CD4-positive, CD25-positive, alpha-beta regulatory T cell (primary cell): Measurements from ENCODE around the gene SCYGR5. TPM values are rescaled to one million over a fixed set of nuclear protein-coding genes. Genes with fewer than 3 reads are reported as not detected.

Experiments
- ATAC-seq, 2 donors: fragments of 150-1000 bp; cut with Tn5 transposase; one replicate each; pipeline ENCODE4 v1.10.0; 2021; ENCODE audit warnings: low read depth in 2 of 2, moderate number of reproducible peaks in 2 of 2, moderate library complexity in 1 of 2
- DNase-seq, 3 donors: peaks; one replicate each; pipeline versions ENCODE4 v3.0.0 to v3.0.0-alpha.2; 2012 to 2022; ENCODE audit warnings: mixed read lengths in 1 of 3
- H3K27ac ChIP-seq: one replicate; pipeline ENCODE4 v1.7.0; 2013; ENCODE audit warnings: mild to moderate bottlenecking, low read length; ENCODE audit not compliant: insufficient read depth, poor library complexity, severe bottlenecking
- H3K27me3 ChIP-seq: one replicate; pipeline ENCODE4 v1.7.0; 2013; ENCODE audit warnings: low read length; ENCODE audit not compliant: control insufficient read depth, insufficient read depth
- H3K36me3 ChIP-seq: one replicate; pipeline ENCODE4 v1.7.0; 2013; ENCODE audit warnings: mild to moderate bottlenecking, low read length, moderate library complexity; ENCODE audit not compliant: control insufficient read depth, insufficient read depth
- H3K4me1 ChIP-seq: 2 replicates; pipeline ENCODE4 v1.7.0; 2013; ENCODE audit warnings: mild to moderate bottlenecking, low read length; ENCODE audit not compliant: insufficient read depth, control insufficient read depth, poor library complexity, severe bottlenecking
- H3K4me3 ChIP-seq: one replicate; pipeline ENCODE4 v1.7.0; 2013; ENCODE audit warnings: low read depth, mild to moderate bottlenecking, low read length, moderate library complexity
- H3K9me3 ChIP-seq, 2 experiments: 1 replicate in 1 of 2; 2 replicates in 1 of 2; pipeline ENCODE4 v1.7.0; 2013; ENCODE audit warnings: low read length in 2 of 2, mild to moderate bottlenecking in 1 of 2, moderate library complexity in 1 of 2; ENCODE audit not compliant: control insufficient read depth in 2 of 2
- H3K27ac Mint-ChIP-seq, 3 donors: one replicate each; pipeline ENCODE4 v1.8.0; 2020 to 2022; ENCODE audit warnings: mild to moderate bottlenecking in 3 of 3, mixed read lengths in 3 of 3, moderate library complexity in 2 of 3
- H3K27me3 Mint-ChIP-seq: one replicate; pipeline ENCODE4 v1.8.0; 2022; ENCODE audit warnings: mild to moderate bottlenecking, mixed read lengths
- H3K36me3 Mint-ChIP-seq: one replicate; pipeline ENCODE4 v1.8.0; 2020; ENCODE audit warnings: mixed read lengths
- H3K4me1 Mint-ChIP-seq, 4 donors: one replicate each; pipeline ENCODE4 v1.8.0; 2020 to 2022; ENCODE audit warnings: mixed read lengths in 4 of 4, mild to moderate bottlenecking in 1 of 4
- H3K4me3 Mint-ChIP-seq, 4 donors: one replicate each; pipeline ENCODE4 v1.8.0; 2020 to 2022; ENCODE audit warnings: mild to moderate bottlenecking in 4 of 4, mixed read lengths in 4 of 4, moderate library complexity in 3 of 4
- H3K9me3 Mint-ChIP-seq, 7 donors: one replicate each; pipeline ENCODE4 v1.8.0; 2020 to 2022; ENCODE audit warnings: mixed read lengths in 7 of 7, mild to moderate bottlenecking in 3 of 7, moderate library complexity in 2 of 7
- polyA plus RNA-seq, 4 donors: library from polyadenylated mRNA; unstranded; fragments of 300-500 nt; fragmentation: Illumina TruSeq; gene quantifications; one replicate each; pipeline ENCODE4 v1.2.3, GENCODE V29; 2021
- total RNA-seq: library from RNA; stranded (reverse); gene quantifications from one replicate; pipeline ENCODE4 v1.2.3, GENCODE V29; 2022

Gene SCYGR5
- total and polyA plus RNA-seq, 5 donors from 2014 or later, result not detected

GRCh38 chr2:227707390-227707789, 40.8 kb downstream of the SCYGR5 start:
- Histone ChIP-seq H3K27ac (no peak overlapping the region), H3K36me3 (no peaks in the 10 kb centered on the region), H3K4me1 (no peaks in the 10 kb centered on the region), H3K27me3 (no peaks in the 10 kb centered on the region), H3K4me3 (no peak overlapping the region), H3K9me3 (no peaks in the 10 kb centered on the region)
- H3K4me3 Mint-ChIP-seq, result no peak overlapping the region
- peaks cover 9% of the 10 kb centered on the region for H3K27me3 Mint-ChIP-seq
- DNase-seq, result no peak
- peaks cover 0 to 2% (median 0%) of the 10 kb centered on the region in 7 donors for H3K9me3 Mint-ChIP-seq
- no peak for ATAC-seq
- no peaks in the 10 kb centered on the region for H3K4me1 Mint-ChIP-seq
- no peak overlapping the region for H3K27ac Mint-ChIP-seq
- no peaks in the 10 kb centered on the region for H3K36me3 Mint-ChIP-seq

GRCh38 chr2:227710986-227711385, 44.4 kb downstream of the SCYGR5 start:
- H3K9me3 ChIP-seq, result no peaks in the 10 kb centered on the region
- Mint-ChIP-seq H3K4me1 (no peaks in the 10 kb centered on the region), H3K27me3 (peaks cover 13% of the 10 kb centered on the region), H3K4me3 (no peak overlapping the region), H3K27ac (no peak overlapping the region), H3K36me3 (no peaks in the 10 kb centered on the region), H3K9me3 (peaks cover 0 to 2% (median 0%) of the 10 kb centered on the region in 7 donors)
- H3K27ac ChIP-seq, result no peak overlapping the region
- no peak for DNase-seq
- H3K27me3 ChIP-seq, result no peaks in the 10 kb centered on the region
- no peak overlapping the region for H3K4me3 ChIP-seq
- H3K36me3 ChIP-seq, result no peaks in the 10 kb centered on the region
- no peak for ATAC-seq
- no peaks in the 10 kb centered on the region for H3K4me1 ChIP-seq

GRCh38 chr2:227713291-227713690, 46.7 kb downstream of the SCYGR5 start:
- Mint-ChIP-seq H3K27ac (no peak overlapping the region), H3K4me1 (peaks cover 0 to 7% (median 0%) of the 10 kb centered on the region in 4 donors), H3K4me3 (no peak overlapping the region), H3K27me3 (peaks cover 18% of the 10 kb centered on the region), H3K36me3 (no peaks in the 10 kb centered on the region), H3K9me3 (peaks cover 0 to 2% (median 0%) of the 10 kb centered on the region in 7 donors)
- H3K27ac ChIP-seq, result no peak overlapping the region
- no peak overlapping the region for H3K4me3 ChIP-seq
- no peak for ATAC-seq
- no peaks in the 10 kb centered on the region for H3K36me3 ChIP-seq
- H3K27me3 ChIP-seq, result peaks cover 3% of the 10 kb centered on the region
- DNase-seq, result no peak
- no peaks in the 10 kb centered on the region for H3K9me3 ChIP-seq
- no peaks in the 10 kb centered on the region for H3K4me1 ChIP-seq

GRCh38 chr2:227716501-227716900, 49.9 kb downstream of the SCYGR5 start:
- Mint-ChIP-seq H3K36me3 (no peaks in the 10 kb centered on the region), H3K9me3 (peaks cover 0 to 1% (median 0%) of the 10 kb centered on the region in 7 donors), H3K27ac (no peak overlapping the region), H3K4me1 (peaks cover 0 to 7% (median 0%) of the 10 kb centered on the region in 4 donors), H3K4me3 (no peak overlapping the region), H3K27me3 (peaks cover 21% of the 10 kb centered on the region)
- Histone ChIP-seq H3K4me3 (no peak overlapping the region), H3K4me1 (no peaks in the 10 kb centered on the region), H3K27ac (no peak overlapping the region), H3K9me3 (no peaks in the 10 kb centered on the region), H3K36me3 (no peaks in the 10 kb centered on the region), H3K27me3 (peaks cover 3% of the 10 kb centered on the region)
- no peak for ATAC-seq
- no peak for DNase-seq

Other genes starting within 250 kb of the SCYGR5 start
- 64.0 TPM for gene AGFG1, start 194.6 kb upstream of the SCYGR5 start, total RNA-seq
- 10 to 100 TPM; 14.9 to 28.7 (median 20.2) TPM for gene AGFG1, start 194.6 kb upstream of the SCYGR5 start, polyA plus RNA-seq
- not detected for gene SCYGR2, start 67.9 kb upstream of the SCYGR5 start, total RNA-seq
- not detected for gene SCYGR2, start 67.9 kb upstream of the SCYGR5 start, polyA plus RNA-seq
- not detected for gene SCYGR3, start 52.0 kb upstream of the SCYGR5 start, total RNA-seq
- gene SCYGR3, start 52.0 kb upstream of the SCYGR5 start, polyA plus RNA-seq, result not detected
- not detected for gene SCYGR4, start 49.3 kb upstream of the SCYGR5 start, total RNA-seq
- not detected for gene SCYGR4, start 49.3 kb upstream of the SCYGR5 start, polyA plus RNA-seq
- gene SLC19A3, start 51.2 kb downstream of the SCYGR5 start, total RNA-seq, result not detected
- gene SLC19A3, start 51.2 kb downstream of the SCYGR5 start, polyA plus RNA-seq, result not detected
- not detected for gene SCYGR6, start 58.0 kb downstream of the SCYGR5 start, total RNA-seq
- gene SCYGR6, start 58.0 kb downstream of the SCYGR5 start, polyA plus RNA-seq, result not detected
- not detected for gene SCYGR7, start 61.5 kb downstream of the SCYGR5 start, total RNA-seq
- gene SCYGR7, start 61.5 kb downstream of the SCYGR5 start, polyA plus RNA-seq, result not detected
- gene SCYGR8, start 79.1 kb downstream of the SCYGR5 start, total RNA-seq, result not detected
- not detected for gene SCYGR8, start 79.1 kb downstream of the SCYGR5 start, polyA plus RNA-seq
- gene CCL20, start 147.0 kb downstream of the SCYGR5 start, total RNA-seq, result 3.7 TPM
- gene CCL20, start 147.0 kb downstream of the SCYGR5 start, polyA plus RNA-seq, result 1 to 10 TPM in 3 of 4 donors, under 1 TPM in 1; 0.94 to 2.3 (median 2.1) TPM
- gene DAW1, start 204.8 kb downstream of the SCYGR5 start, total RNA-seq, result not detected
- not detected for gene DAW1, start 204.8 kb downstream of the SCYGR5 start, polyA plus RNA-seq